HepG2 (cell line): ENCODE results near the gene MED15.

ENCODE experiments used
- EZH2 ChIP-seq: conservative IDR thresholded peaks from 2 replicates; pipeline ENCODE4 v1.6.1; 2012; ENCODE audit warnings: mild to moderate bottlenecking, low read depth, low read length, moderate library complexity
- FOSL2 ChIP-seq: sonication (generic); formaldehyde crosslinking; IDR thresholded peaks from 2 replicates; pipeline ENCODE4 v1.4.0; 2020; ENCODE audit warnings: missing genetic modification reagents
- KAT2B ChIP-seq: fragments of 150-350 bp; IDR thresholded peaks from 2 replicates; pipeline ENCODE4 v1.6.1; 2014; ENCODE audit warnings: low read depth, low read length, borderline replicate concordance
- SP2 ChIP-seq: sonication (generic); formaldehyde crosslinking; IDR thresholded peaks from 2 replicates; pipeline ENCODE4 v1.5.1; 2020; ENCODE audit warnings: mild to moderate bottlenecking, missing genetic modification reagents
- ZBTB7A ChIP-seq: sonication (generic); formaldehyde crosslinking; IDR thresholded peaks from 2 replicates; pipeline ENCODE4 v1.8.0; 2022; ENCODE audit warnings: mild to moderate bottlenecking, missing genetic modification reagents
- ZNF335 ChIP-seq: sonication (generic); formaldehyde crosslinking; IDR thresholded peaks from 2 replicates; pipeline ENCODE4 v1.4.0; 2020; ENCODE audit warnings: missing genetic modification reagents

- no peak for TF ChIP-seq EZH2
- no peak for TF ChIP-seq ZBTB7A (CRISPR knock-in tag)
- TF ChIP-seq FOSL2 = no peak
- no peak for TF ChIP-seq KAT2B
- TF ChIP-seq ZNF335 (CRISPR knock-in tag) = no peak
- no peak for TF ChIP-seq SP2 (CRISPR knock-in tag)
These were observed 60.6 kb downstream of the MED15 start for GRCh38 chr22:20567993-20568417.
